Activated CD8-positive, alpha-beta T cell treated with anti-CD3 and anti-CD28 coated beads for 36 hours (primary cell): ENCODE measurements around the gene ZNF772. TPM values are rescaled to one million over a fixed set of nuclear protein-coding genes. Genes with fewer than 3 reads are reported as not detected.
A peak's percentile ranks its signal among the peaks of the same experiment; 100 is the strongest.

Experiments
- ATAC-seq: fragments of 200-7000 bp; cut with Tn5 transposase; one replicate; pipeline ENCODE4 v1.10.0; 2021; ENCODE audit warnings: mild to moderate bottlenecking, moderate library complexity
- CTCF ChIA-PET: fragments of 350-600 bp; sonication (Branson Sonifier 250); formaldehyde crosslinking; loops from one replicate; lab custom pipeline; 2021; ENCODE audit warnings: antibody characterized with exemption; lab: Charles Lee
- POLR2A ChIA-PET: fragments of 350-600 bp; sonication (Branson Sonifier 250); formaldehyde crosslinking; loops from one replicate; lab custom pipeline; 2021; ENCODE audit warnings: antibody characterized with exemption; lab: Charles Lee
- DNase-seq: peaks from one replicate; pipeline ENCODE4 v3.0.0-alpha.2; 2020
- H3K27ac Mint-ChIP-seq: one replicate; pipeline ENCODE4 v1.8.0; 2021; ENCODE audit warnings: mild to moderate bottlenecking, mixed read lengths
- H3K27me3 Mint-ChIP-seq: one replicate; pipeline ENCODE4 v1.8.0; 2021; ENCODE audit warnings: mixed read lengths
- H3K36me3 Mint-ChIP-seq: one replicate; pipeline ENCODE4 v1.8.0; 2021; ENCODE audit warnings: low read depth, mixed read lengths
- H3K4me1 Mint-ChIP-seq: one replicate; pipeline ENCODE4 v1.8.0; 2021; ENCODE audit warnings: low read depth, mixed read lengths
- H3K4me3 Mint-ChIP-seq: one replicate; pipeline ENCODE4 v1.8.0; 2021; ENCODE audit warnings: mild to moderate bottlenecking, moderate library complexity, mixed read lengths
- H3K9me3 Mint-ChIP-seq: one replicate; pipeline ENCODE4 v1.8.0; 2021; ENCODE audit warnings: mixed read lengths
- CTCF ChIP-seq: fragments of 200-600 bp; IDR thresholded peaks from one replicate; pipeline ENCODE4 v1.8.0; 2022; ENCODE audit warnings: antibody characterized with exemption, mild to moderate bottlenecking
- intact Hi-C: fragments of 100-400 bp; cut with micrococcal nuclease; formaldehyde crosslinking; loops from one replicate; pipeline ENCODE4 v1.10.0; 2022
- total RNA-seq, 2 experiments: library from RNA; stranded (reverse); gene quantifications; one replicate each; pipeline ENCODE4 v1.2.3, GENCODE V29; 2021

The ZNF772 gene
- total RNA-seq, 2 experiments from 2014 or later, result 5.0 to 5.6 TPM

GRCh38 chr19:57435062-57435978, 42.0 kb downstream of the ZNF772 start, which contains the start of gene ZNF749:
ZNF749 (plus strand) TSS chr19:57435325; CDS start chr19:57435579, 254 bp downstream.
- Mint-ChIP-seq H3K27ac (peak within 1 kb of the TSS; percentile 90), H3K4me1 (peaks cover 32% of the 10 kb centered on the region), H3K36me3 (peaks cover 51% of the 10 kb centered on the region), H3K4me3 (peak within 1 kb of the TSS; percentile 87), H3K9me3 (peaks cover 23% of the 10 kb centered on the region), H3K27me3 (no peaks in the 10 kb centered on the region)
- ChIA-PET POLR2A (interaction anchor here (0.6 to 2.0 kb wide), 13 partner anchors 16 to 867 kb away, joined by 3 to 7 read pairs (median 3); partner anchors contain the start of genes ZNF154, ZNF530 and ZNF773), CTCF (interaction anchor here (1.0 to 1.8 kb wide), 3 partner anchors 9 to 42 kb away, joined by 3 read pairs; partner anchors contain the start of gene ZNF772)
- TF ChIP-seq CTCF, result no peak
- ATAC-seq, result peak; percentile 98
- intact Hi-C loops, result no loop called here
- peak; percentile 100 for DNase-seq

GRCh38 chr19:57434386-57435061, 42.8 kb downstream of the ZNF772 start:
- Mint-ChIP-seq H3K9me3 (peaks cover 16% of the 10 kb centered on the region), H3K27ac (peak overlapping the region; percentile 90), H3K36me3 (peaks cover 43% of the 10 kb centered on the region), H3K27me3 (no peaks in the 10 kb centered on the region), H3K4me3 (peak overlapping the region; percentile 87), H3K4me1 (peaks cover 28% of the 10 kb centered on the region)
- ChIA-PET POLR2A (interaction anchor here (0.6 to 2.0 kb wide), 8 partner anchors 16 to 385 kb away, joined by 3 to 7 read pairs (median 4); partner anchors contain the start of genes ZNF17 and ZNF530), CTCF (interaction anchor here (1.4 to 1.8 kb wide), 2 partner anchors 8 to 43 kb away, joined by 3 read pairs; partner anchors contain the start of gene ZNF772)
- intact Hi-C loops, result no loop called here
- ATAC-seq, result peak; percentile 7
- TF ChIP-seq CTCF, result no peak
- DNase-seq, result no peak

- TF ChIP-seq CTCF, result no peak
- ChIA-PET CTCF (no interaction called here), POLR2A (no interaction called here)
- DNase-seq, result no peak
- Mint-ChIP-seq H3K9me3 (peaks cover 53% of the 10 kb centered on the region), H3K4me1 (no peaks in the 10 kb centered on the region), H3K36me3 (peaks cover 65% of the 10 kb centered on the region), H3K27ac (no peak overlapping the region), H3K4me3 (no peak overlapping the region), H3K27me3 (no peaks in the 10 kb centered on the region)
- intact Hi-C loops, result no loop called here
- ATAC-seq, result no peak
Measured at GRCh38 chr19:57421037-57421436, 56.3 kb downstream of the ZNF772 start.

- no peaks in the 10 kb centered on the region for H3K27me3 Mint-ChIP-seq
- TF ChIP-seq CTCF, result no peak
- no peaks in the 10 kb centered on the region for H3K4me1 Mint-ChIP-seq
- intact Hi-C loops, result no loop called here
- peaks cover 79% of the 10 kb centered on the region for H3K36me3 Mint-ChIP-seq
- ChIA-PET POLR2A (interaction anchor here (1.0 kb wide), 2 partner anchors 10 to 15 kb away, joined by 3 to 5 read pairs; partner anchors contain the start of gene ZNF749), CTCF (no interaction called here)
- no peak overlapping the region for H3K27ac Mint-ChIP-seq
- H3K9me3 Mint-ChIP-seq, result peaks cover 54% of the 10 kb centered on the region
- ATAC-seq (no peak), DNase-seq (no peak)
- H3K4me3 Mint-ChIP-seq, result no peak overlapping the region
Measured at GRCh38 chr19:57419439-57419838, 57.9 kb downstream of the ZNF772 start.

Other genes starting within 250 kb of the ZNF772 start
- 1 to 10 TPM in 1 of 2 experiments, under 1 TPM in 1; 0.96 to 1.4 TPM for gene AURKC, start 246.5 kb downstream of the ZNF772 start, total RNA-seq
- 1 to 10 TPM; 7.6 to 7.8 TPM for gene ZNF805, start 236.9 kb downstream of the ZNF772 start, total RNA-seq
- gene ZNF460, start 197.1 kb downstream of the ZNF772 start, total RNA-seq, result 10 to 100 TPM; 59.1 to 63.1 TPM
- gene ZNF543, start 157.1 kb downstream of the ZNF772 start, total RNA-seq, result 1 to 10 TPM; 6.3 to 7.0 TPM
- 1 to 10 TPM; 6.6 to 6.7 TPM for gene ZNF304, start 126.3 kb downstream of the ZNF772 start, total RNA-seq
- gene TRAPPC2B, start 114.0 kb downstream of the ZNF772 start, total RNA-seq, result 1 to 10 TPM; 6.0 to 7.4 TPM
- gene ZNF547, start 114.0 kb downstream of the ZNF772 start, total RNA-seq, result 1 to 10 TPM; 1.3 to 1.5 TPM
- 10 to 100 TPM; 23.9 to 24.6 TPM for gene ZNF548, start 87.7 kb downstream of the ZNF772 start, total RNA-seq
- gene ZNF17, start 66.4 kb downstream of the ZNF772 start, total RNA-seq, result 1 to 10 TPM; 5.7 to 8.8 TPM
- gene ZNF749, start 42.2 kb downstream of the ZNF772 start, total RNA-seq, result 10 to 100 TPM; 19.5 to 20.0 TPM
- under 1 TPM in 1 of 2 experiments, not detected in 1; 0.18 TPM for gene VN1R1, start 20.4 kb downstream of the ZNF772 start, total RNA-seq
- gene ZNF419, start 10.2 kb upstream of the ZNF772 start, total RNA-seq, result 1 to 10 TPM; 5.1 to 6.1 TPM
- 1 to 10 TPM; 5.7 to 7.1 TPM for gene ZNF773, start 22.4 kb upstream of the ZNF772 start, total RNA-seq
- 1 to 10 TPM; 3.5 to 4.0 TPM for gene ZNF549, start 49.8 kb upstream of the ZNF772 start, total RNA-seq
- gene ZNF550, start 82.3 kb upstream of the ZNF772 start, total RNA-seq, result 10 to 100 TPM; 10.3 to 13.5 TPM
- 1 to 10 TPM; 2.5 to 3.2 TPM for gene ZNF416, start 101.3 kb upstream of the ZNF772 start, total RNA-seq
- gene ZIK1, start 106.6 kb upstream of the ZNF772 start, total RNA-seq, result 1 to 10 TPM; 6.1 to 6.5 TPM
- gene ZNF530, start 122.3 kb upstream of the ZNF772 start, total RNA-seq, result 1 to 10 TPM; 6.8 to 7.4 TPM
- 10 to 100 TPM; 10.4 to 13.0 TPM for gene ZNF134, start 136.7 kb upstream of the ZNF772 start, total RNA-seq
- gene ZNF211, start 155.6 kb upstream of the ZNF772 start, total RNA-seq, result 1 to 10 TPM; 7.7 to 8.8 TPM
- gene ZSCAN4, start 191.4 kb upstream of the ZNF772 start, total RNA-seq, result not detected
- 1 to 10 TPM; 8.3 to 8.4 TPM for gene ZNF551, start 204.4 kb upstream of the ZNF772 start, total RNA-seq
- gene ZNF154, start 231.6 kb upstream of the ZNF772 start, total RNA-seq, result 1 to 10 TPM; 3.6 to 3.8 TPM